NCI-H524 (cell line): ENCODE results near the gene RPS17.
"Not testable (repeated sequence)": the region's sequence is repeated elsewhere in the genome, so short reads cannot be mapped to it uniquely, and the experiment has no call there.

Source experiments
- DNase-seq, 2 experiments: peaks; one replicate each; lab custom pipeline; 2025; lab: John Stamatoyannopoulos, UW

Gene RPS17

DNA sequence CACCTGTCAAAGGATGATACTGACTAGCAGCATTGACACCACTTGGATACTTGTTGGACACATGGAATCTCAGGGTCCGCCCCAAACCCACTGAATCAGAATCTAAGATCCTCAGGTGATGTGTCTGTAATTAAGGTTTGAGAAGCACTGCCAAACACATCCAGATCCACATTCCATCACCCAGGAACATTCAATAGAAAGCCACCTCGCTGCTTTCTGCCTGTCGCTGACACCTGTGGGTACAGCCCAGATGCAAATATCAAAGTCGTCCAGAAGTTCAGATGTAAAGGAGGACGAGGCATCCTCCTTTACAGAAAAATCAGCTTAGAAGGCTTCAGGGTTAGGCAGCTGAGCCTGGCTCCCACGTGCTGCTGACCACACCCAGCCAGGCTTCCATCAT lies 5.2 kb upstream of the RPS17 start:
- no peak for DNase-seq

DNA sequence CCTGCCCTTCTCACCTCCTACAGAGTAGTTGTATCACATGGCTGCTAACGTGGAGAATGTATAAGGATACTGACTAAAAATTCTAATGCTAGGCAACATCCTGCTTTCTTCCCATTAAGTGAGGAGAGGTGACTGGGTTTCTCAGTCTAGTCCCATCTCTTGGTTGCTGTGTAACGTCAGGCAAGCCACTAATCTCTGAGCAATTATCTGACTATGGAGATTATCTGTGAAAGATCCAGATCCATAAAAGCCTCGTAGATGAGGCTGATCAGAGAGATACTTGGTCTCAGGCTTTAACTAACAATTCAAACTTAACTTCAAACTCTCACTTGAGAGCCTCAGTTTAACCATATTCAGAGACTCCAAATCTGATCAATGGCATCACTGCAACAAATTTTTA lies 4.7 kb upstream of the RPS17 start:
- no peak for DNase-seq

DNA sequence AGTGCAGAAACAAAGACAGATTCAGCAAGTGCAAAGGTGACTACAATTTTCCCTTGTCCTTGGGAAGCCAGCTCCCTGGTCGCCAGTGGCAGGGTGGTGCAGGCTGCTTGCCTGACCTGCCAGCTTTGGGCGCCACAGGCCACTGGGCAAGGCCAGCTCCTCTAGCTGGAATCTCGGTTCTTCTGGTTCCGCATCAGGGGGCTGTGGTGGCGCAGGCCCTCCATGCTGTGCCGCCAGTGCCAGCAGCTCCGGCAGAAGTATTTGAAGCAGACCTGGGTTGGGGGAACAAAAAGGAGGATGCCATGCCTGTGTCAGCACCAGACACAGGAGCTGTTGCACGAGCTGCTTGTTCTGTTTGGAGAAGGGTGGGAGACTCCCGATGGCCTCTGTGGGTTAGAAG lies 4.2 kb upstream of the RPS17 start:
- no peak for DNase-seq

DNA sequence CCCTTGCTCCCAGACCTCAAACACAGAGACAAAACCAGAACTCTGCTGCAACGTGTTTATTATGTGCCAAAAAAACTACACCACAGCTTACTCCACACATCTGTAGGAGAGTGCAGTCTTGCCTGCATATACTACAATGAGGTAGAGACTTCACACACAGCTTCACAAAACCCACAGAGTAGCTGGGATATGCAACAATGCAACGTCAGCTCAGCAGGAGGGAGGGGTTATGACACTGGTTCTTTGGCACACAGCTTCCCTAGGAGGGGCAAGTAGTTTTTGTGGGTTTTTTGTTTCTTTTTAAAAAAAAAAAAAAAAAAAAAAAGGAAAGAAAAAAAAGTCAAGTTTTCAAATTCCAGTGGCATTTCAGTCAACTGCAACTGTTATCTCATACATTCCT lies 2.9 kb upstream of the RPS17 start:
- DNase-seq, result no peak

DNA sequence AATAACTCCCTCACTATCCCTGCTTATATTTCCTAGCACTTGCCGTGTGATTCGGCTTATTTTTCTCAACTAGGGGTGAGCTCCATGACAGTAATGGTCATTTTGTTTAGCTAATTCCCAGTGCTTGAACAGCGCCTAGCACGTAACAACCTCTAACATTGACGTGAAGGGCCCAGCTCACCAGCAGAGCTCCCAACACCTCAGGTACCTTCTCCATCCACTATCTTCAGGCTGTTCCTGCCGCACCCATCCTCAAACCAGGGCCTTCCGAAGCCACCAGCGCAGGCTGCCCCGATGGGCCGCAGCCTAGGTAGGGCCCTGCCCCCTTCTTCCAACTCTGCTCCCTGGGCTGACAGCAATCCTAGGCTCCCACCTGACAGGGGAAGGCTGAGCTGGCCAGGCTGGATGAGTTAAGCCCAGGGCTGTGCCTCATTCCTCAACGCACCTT lies 751 bp upstream of the RPS17 start:
- DNase-seq, result no peak

DNA sequence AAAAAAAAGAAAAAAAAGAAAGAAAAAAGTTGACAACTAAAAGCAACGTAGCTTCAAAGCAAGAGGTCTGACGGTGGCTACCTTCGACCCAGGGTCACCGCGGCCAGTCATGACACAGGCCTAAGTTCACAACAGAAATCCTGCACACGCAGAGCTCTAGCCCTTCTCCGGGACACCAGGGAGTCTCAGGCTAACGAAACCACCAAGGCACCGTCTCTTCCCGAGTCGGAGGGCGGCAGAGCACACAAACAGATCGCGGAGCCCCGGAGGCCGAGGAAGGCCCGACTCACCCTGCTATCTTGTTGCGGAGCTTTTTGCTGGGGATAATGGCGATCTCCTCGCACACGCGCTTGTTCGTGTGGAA lies 584 bp downstream of the RPS17 start:
- no peak for DNase-seq

DNA sequence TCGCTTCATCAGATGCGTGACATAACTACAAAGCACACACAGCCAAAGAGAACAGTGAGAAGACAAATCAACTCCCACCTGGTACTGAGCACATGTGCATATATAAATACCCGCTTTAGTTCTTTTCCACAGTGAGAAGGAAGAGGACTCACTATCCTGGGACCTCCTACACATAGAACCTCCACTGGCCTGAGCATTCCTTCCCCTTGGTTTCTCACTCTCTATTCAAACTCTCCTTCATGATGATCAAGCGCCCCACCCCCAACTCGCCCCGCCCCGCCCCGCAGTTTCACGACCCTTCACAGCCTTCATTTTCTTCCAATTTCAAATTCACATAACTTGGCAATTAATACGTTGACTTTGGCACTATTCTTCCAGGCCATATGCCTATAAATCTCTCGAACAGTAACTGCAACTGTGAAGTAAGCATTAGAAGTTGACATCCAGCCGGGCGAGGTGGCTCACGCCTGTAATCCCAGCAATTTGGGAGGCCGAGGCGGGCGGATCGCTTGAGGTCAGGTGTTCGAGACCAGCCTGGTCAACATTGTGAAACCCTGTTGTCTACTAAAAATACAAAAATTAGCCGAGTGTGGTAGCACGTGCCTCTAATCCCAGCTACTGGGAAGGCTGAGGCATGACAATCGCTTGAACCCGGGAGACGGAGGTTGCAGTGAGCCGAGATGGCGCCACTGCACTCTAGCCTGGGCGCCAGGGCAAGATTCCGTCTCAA lies 1.1 kb downstream of the RPS17 start:
- no peak for DNase-seq

DNA sequence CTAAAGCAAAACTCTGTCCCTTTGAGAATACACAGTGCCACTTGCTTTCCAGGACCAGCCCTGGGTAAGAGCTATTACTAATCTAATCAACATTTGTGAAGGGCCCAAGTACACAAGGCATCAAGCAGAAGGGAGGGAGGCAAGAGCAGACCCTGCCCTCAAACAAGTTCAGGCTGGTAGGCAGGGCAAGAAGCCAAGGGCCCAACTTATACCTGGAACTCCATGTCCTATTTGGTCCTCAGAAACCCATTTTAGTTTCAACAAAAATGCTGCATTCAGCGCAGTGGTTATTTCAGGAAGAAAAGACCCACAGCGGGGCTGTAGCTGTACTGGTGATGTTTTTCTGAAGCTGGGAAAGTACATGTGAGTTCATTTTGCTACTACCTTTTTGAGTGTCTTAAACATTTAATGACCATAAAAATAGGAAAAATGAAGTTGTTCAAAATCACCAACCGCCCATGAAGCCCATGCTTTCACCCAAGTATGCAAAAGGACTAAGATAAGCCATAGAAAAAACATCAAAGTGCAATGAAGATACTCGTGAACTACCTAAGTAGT lies 2.8 kb downstream of the RPS17 start:
- no peak for DNase-seq

DNA sequence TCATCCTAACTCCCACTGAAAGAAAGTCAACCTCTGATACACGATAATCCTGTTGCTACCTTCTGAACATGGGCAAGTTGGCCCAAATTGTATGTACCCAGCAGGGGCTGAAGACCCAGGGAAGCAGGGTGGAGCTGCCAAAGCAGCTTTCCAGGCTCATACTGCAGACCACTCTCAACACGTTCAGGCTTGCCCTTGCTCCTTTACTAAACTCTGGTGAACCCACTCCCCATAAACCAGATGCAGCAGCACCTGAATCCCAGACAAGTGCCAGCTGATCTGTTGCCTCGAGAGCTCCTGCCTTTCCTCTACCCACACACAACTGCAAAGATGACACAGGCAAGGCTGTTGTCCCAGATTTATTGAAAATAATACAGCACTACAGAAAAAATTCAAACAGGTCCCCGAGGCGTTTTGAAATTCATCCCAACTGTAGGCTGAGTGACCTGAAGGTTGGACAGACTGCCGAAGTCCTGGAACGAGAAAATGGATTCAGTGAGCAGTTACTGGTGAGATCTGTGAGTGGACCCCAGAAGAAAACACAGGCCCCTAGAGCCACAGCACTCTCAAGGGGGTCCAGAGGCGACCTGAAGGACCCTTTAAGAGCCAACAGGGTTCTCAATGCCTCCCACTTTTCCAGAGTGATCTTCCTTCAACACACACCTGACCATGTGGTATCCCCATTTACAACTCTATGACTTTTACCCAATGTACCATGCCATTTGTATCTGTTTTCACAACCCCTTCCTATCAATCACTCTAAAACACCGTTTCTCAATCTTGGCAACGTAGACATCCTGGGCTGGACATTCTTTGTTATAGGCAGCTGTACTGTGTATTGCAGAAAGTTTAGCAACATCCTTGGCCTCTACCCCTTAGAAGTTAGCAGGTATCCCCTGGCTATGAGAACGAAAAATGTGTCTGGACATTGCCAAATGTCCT lies 3.6 kb downstream of the RPS17 start:
- DNase-seq, result no peak

DNA sequence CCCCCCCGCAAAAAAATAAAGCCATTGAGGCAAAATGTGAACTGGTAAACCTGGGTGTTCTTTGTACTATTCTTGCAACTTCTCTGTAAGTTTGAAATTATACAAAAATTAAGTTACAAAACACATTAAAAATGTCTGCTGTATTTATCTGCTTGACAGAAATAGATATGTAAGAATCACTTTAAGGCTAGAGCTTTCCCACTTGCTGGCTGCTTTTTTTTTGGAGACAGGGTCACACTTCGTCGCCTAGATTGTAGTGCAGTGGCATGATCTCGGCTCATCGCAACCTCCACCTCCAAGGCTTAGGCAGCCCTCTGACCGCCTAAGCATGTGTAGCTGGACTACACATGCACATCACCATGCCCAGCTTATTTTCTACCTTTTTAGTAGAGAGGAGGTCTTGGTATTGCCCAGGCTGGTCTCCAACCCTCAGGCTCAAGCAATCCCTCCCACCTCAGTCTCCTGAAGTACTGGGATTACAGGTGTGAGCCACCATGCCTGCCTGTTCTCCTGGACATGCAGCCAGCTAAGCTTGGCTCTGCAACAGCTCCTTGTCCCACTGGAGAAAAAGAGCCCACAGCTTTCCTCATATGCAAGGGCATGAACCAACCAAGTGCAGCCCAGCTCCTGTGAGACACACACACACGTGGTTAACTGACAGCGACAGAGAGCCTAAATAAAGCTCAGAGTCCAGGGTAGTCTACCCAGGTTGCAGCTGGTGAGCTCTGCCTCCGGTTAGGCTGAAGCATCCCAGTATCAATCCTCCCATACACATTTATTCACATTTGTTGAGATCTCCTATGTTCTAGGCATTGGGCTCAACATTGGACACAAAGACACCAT lies 4.5 kb downstream of the RPS17 start:
- no peak for DNase-seq

DNA sequence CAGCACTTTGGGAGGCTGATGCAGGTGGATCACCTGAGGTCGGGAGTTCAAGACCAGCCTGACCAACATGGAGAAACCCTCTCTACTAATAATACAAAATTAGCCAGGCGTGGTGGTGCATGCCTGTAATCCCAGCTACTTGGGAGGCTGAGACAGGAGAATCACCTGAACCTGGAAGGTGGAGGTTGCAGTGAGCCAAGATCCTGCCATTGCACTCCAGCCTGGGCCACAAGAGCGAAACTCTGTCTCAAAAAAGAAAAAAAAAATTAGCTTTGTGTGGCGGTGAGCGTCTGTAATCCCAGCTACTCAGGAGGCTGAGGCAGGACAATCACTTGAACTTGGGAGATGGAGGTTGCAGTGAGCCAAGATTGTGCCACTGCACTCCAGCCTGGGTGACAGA lies 5.1 kb downstream of the RPS17 start:
- not testable (repeated sequence) for DNase-seq

DNA sequence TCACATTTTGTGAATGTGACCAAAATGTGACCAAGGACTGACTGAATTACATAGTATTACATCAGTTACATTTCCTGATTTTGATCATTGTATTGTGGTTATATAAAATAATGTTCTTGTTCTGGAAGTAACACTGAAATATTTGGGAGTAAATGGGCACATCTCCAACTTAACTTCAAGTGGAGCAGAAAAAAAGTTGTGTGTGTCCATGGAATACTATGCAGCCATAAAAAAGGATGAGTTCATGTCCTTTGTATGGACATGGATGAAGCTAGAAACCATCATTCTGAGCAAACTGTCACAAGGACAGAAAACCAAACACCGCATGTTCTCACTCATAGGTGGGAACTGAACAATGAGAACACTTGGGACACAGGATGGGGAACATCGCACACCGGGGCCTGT lies 5.8 kb downstream of the RPS17 start:
- DNase-seq, result not testable (repeated sequence)

DNA sequence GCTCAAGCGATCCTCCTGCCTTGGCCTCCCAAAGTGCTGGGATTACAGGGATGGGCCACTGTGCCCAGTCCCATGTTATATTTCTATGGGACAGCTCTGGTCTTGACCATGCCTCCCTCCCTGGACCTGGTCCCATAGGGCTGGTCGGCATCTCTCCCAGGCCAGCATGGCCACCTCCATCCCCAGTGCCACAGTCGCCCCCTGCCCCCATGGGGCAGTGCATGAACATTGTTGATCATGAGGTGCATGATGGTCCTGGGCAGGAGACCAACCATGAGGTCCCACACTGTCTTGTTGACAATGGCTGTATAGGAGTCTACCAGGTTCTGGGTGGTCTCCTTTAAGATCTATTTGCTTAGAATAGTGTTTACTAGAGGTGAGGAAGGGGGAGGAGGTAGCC lies 6.5 kb downstream of the RPS17 start:
- no peak for DNase-seq

DNA sequence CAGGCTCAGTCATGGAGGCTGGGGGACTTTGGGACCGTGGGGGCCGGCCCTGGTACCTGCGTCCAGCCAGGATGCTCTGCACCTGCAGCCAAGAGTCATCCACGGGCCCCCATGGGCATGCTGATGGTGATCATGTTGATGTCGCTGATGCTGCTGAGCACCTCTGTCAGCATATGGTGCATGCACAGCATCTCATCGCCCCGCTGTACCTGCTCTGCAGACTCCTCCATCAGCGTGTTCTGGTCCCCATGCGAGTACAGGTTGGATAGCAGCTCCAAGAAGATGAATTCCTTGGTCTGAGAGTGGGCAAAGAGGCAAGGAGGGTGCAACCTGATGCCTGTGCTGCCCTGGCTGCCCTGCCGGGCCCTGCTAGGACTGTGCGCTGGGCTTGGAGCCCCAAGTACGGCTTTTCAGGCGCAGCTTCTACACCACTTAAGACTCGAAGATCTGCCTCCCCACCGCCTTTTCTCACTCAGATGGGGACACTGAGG lies 7.2 kb downstream of the RPS17 start:
- DNase-seq, result no peak

DNA sequence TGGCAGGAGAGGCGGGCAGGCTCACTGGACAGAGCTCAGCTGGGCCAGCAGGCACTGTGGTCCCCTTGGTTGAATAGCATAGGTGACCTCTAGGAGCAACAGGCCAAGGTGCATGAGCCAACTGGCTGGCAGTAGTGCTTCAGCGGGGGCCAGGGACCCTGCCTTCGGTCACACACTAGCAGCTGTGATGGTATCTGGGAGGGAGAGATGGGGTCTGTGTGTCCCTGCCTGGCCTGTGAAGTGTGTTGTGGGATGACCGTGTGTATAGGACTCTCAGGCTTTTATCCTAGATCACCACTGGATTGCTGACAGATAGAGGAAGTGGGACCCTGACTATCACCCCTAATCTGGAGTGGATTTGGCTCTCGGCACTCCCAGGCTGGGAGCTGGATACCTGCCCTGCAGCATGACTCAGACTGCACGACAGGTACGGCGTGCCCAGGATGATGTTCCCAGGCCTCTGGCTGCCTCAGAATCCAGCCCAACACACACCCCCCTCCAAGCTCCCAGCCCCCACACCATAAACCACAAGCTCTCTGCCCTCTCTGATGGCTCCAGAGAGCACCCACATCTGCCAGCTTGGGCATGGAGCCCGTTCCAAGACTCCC lies 7.8 kb downstream of the RPS17 start:
- no peak for DNase-seq

DNA sequence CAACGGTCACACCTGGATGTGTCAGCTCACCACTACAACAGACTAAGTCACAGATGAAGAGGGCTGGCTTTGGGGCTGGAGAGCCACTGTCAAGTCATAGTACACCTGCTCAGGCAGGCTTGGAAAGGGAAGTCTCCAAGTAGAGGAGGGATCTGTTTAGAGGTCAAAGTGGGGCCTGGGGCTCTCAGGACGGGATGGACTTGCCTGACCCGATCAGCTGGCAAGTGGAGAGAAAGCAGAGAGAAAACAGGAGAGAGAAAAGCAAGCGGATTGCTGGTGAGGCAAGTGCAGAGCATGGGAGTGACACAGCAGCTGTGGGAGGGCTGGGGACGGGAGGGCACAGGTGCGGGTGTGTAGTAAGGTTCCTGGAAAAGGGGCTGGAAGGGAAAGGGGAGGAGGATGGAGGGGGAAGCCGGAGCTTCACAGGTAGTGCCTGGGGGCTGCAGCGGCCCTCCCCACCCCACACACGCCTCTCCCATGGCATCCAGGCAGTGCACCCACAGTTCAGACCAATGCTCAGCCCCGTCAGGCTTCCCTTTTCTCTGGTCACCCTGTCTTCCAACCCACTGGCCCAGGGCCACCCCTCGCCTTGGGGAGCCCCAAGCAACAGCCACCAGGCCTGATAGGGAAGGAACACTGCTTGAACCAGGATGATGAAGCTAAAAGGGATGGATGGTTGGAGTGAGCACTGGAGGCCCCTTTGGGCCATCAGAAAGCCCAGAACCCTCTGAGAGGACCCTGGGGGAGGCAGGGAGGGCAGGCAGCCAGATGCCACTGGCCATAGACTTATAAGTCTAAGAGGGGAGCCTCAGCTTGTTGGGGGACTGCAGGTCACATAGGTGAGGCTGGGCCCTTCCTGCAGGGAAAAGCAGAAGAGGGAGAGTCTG lies 8.5 kb downstream of the RPS17 start:
- no peak for DNase-seq

DNA sequence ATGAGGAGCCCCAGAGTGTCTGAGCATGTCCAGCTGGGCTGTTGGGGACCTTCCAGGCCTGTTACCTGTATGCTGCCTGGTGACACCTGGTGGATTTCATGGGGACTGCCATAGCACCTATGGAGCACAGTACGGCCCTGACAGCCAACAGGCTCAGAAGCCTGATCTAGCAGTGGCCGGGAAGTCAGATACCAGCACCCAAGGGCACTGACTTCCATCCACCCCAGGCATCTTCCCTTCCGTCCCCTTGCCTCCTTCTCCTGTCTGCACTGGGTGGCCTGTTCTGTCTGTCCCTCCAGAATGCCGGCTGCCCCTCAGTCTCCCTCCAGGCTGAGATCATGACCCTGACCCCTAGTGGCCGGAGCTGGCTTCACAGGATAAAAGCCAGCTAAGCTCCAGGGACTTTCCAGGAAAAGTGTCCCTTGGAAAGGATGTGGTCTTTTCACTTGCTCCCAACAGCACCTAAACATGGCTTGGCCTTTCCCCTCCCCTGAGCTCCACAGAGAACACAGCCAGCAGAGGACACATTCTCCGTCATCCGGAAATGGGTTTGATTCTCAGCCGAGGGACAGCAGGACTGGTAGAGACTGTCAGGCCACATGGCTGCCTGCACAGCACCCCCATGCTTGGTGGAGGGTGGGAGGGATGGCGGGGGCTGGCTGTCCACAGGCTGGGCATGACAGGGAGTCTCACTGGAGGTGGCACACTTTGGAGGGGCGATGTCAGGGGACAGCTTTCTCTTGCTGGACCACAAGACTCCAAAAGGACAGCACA lies 9.5 kb downstream of the RPS17 start:
- no peak for DNase-seq

DNA sequence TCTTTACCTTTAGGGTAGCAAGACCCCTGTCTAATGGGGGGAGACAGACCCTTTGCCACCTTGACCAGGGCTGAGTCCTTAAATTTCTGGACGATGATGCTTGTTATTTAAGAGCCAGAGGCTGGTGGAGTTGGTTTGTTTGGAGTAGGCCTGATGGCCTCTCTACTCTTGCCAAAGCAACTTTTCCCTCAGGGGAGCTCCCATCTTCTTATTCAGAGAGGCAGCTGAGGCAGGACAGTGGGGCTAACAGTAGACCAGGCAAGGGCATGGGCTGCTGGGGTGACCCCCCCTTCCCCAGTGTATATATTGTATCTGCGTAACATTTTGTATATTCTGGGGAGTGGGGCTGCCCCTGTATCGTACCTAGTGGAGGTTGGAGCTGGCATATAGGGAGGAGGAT lies 10.3 kb downstream of the RPS17 start:
- DNase-seq, result no peak

DNA sequence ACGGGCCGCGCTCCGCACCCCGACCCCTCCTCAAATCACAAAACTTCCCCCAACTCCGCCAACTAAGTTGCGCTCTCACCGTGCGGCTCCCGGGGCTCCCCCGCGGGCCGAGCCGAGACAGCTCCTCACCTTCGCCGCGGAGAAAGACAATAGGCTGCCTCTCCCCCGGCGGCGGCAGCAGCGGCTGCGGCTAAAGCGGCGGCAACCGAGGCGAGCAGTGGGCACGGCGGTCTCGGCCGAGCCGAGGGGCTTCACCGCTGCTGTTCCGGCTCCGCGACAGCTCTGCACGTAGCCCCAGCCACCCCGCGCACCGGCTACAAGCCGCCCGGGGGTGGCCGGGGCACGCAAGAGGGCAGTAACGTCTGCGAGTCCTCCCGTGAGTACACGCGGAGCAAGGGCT lies 26.7 kb downstream of the RPS17 start:
- DNase-seq, result not testable (repeated sequence)

DNA sequence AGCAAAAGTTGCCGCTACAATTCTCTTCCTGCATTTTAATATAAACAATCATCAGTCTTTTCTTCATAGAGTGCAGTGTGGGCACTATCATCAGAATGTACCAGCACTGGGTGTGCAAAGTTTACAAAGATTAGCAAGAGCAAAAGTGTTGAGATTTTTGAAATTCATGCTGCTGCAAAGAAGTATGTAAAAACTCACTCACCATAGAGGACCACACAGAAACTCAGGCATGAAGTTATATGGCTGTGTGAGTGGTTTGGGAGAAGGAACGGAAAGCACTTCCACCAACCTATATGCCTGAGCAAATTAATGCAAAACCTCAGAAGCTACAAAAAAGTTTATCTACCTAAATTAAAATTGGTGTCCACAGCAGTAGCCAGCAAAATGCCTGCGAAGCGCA lies 32.6 kb downstream of the RPS17 start:
- not testable (repeated sequence) for DNase-seq
